Glutamatergic neuron (in vitro differentiated cells): ENCODE measurements around the gene GGCX. TPM values are rescaled to one million over a fixed set of nuclear protein-coding genes. Genes with fewer than 3 reads are reported as not detected.
"Not testable (repeated sequence)": the region's sequence is repeated elsewhere in the genome, so short reads cannot be mapped to it uniquely, and the experiment has no call there.

Experiments
- DNase-seq: peaks from one replicate; pipeline ENCODE4 v3.0.0; 2022
- H3K27ac Mint-ChIP-seq: one replicate; pipeline ENCODE4 v1.8.0; 2020; ENCODE audit warnings: mild to moderate bottlenecking, mixed read lengths, inconsistent platforms; ENCODE audit not compliant: unreplicated experiment
- H3K27me3 Mint-ChIP-seq: one replicate; pipeline ENCODE4 v1.8.0; 2020; ENCODE audit warnings: mild to moderate bottlenecking, moderate library complexity, mixed read lengths, inconsistent platforms; ENCODE audit not compliant: unreplicated experiment
- H3K36me3 Mint-ChIP-seq: one replicate; pipeline ENCODE4 v1.8.0; 2020; ENCODE audit warnings: mild to moderate bottlenecking, mixed read lengths, inconsistent platforms; ENCODE audit not compliant: unreplicated experiment
- H3K4me1 Mint-ChIP-seq: one replicate; pipeline ENCODE4 v1.8.0; 2020; ENCODE audit warnings: mild to moderate bottlenecking, low read depth, mixed read lengths, inconsistent platforms; ENCODE audit not compliant: unreplicated experiment
- H3K4me3 Mint-ChIP-seq: one replicate; pipeline ENCODE4 v1.8.0; 2020; ENCODE audit warnings: mild to moderate bottlenecking, mixed read lengths, inconsistent platforms; ENCODE audit not compliant: unreplicated experiment
- H3K9me3 Mint-ChIP-seq: one replicate; pipeline ENCODE4 v1.8.0; 2020; ENCODE audit warnings: mild to moderate bottlenecking, moderate library complexity, mixed read lengths, inconsistent platforms; ENCODE audit not compliant: unreplicated experiment
- total RNA-seq: library from RNA; stranded (reverse); fragmentation: NEBNext Ultra II Directional; extraction: Animal tissue kit (Norgen Biotek cat#: 25700); gene quantifications from one replicate; pipeline ENCODE4 v1.2.1, GENCODE V29; 2021; ENCODE audit not compliant: unreplicated experiment
- TF ChIP-seq, protein P1 (sequence below): fragments of 200-600 bp; sonication (generic); IDR thresholded peaks from one replicate; pipeline ENCODE4 v1.5.0; 2021; ENCODE audit not compliant: partially characterized antibody, unreplicated experiment

GGCX gene
- total RNA-seq, 1 donor from 2014 or later, result 49.6 TPM

DNA sequence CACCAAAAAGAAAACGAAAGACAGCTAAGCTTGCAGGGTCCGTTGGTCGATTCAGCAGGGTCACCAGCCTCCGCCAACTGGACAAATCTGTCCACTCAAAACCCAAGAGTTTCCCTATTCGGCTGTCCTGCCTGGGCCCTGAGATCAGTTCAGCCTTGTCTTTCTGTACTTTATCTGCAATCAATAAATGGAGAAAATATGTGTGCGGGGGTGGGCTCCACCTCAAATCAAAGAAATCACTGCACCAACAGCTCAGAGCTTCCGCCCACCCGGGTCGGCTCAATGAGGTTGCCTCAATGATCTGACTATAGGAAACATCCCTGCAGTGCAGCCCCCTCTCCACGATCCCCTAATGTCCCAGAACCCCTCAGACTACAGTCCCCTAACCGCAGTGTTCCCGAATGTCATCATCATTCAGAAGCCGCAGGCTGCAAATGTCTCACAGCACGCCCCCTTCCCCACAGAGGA lies 447 bp downstream of the GGCX start:
- peak overlapping the region; percentile 99 for H3K4me3 Mint-ChIP-seq
- peaks cover 9% of the 10 kb centered on the region for H3K4me1 Mint-ChIP-seq
- H3K9me3 Mint-ChIP-seq, result peaks cover 10% of the 10 kb centered on the region
- H3K36me3 Mint-ChIP-seq, result no peaks in the 10 kb centered on the region
- TF ChIP-seq, protein P1, sequence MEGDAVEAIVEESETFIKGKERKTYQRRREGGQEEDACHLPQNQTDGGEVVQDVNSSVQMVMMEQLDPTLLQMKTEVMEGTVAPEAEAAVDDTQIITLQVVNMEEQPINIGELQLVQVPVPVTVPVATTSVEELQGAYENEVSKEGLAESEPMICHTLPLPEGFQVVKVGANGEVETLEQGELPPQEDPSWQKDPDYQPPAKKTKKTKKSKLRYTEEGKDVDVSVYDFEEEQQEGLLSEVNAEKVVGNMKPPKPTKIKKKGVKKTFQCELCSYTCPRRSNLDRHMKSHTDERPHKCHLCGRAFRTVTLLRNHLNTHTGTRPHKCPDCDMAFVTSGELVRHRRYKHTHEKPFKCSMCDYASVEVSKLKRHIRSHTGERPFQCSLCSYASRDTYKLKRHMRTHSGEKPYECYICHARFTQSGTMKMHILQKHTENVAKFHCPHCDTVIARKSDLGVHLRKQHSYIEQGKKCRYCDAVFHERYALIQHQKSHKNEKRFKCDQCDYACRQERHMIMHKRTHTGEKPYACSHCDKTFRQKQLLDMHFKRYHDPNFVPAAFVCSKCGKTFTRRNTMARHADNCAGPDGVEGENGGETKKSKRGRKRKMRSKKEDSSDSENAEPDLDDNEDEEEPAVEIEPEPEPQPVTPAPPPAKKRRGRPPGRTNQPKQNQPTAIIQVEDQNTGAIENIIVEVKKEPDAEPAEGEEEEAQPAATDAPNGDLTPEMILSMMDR, result no peak
- DNase-seq, result no peak
- peaks cover 10% of the 10 kb centered on the region for H3K27me3 Mint-ChIP-seq
- H3K27ac Mint-ChIP-seq, result peak overlapping the region; percentile 99

DNA sequence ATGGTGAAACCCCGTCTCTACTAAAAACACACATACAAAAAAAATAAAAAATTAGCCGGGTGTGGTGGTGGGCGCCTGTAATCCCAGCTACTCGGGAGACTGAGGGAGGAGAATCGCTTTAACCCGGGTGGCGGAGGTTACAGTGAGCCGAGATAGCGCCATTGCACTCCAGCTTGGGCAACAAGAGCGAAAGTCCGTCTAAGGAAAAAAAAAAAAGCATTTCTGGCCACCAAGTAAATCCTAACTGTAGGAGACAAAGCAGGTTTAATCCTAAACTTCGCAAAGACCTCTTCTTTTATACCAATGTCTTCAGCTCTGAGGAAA lies 928 bp downstream of the GGCX start:
- H3K36me3 Mint-ChIP-seq, DNase-seq, H3K4me1 Mint-ChIP-seq: not testable (repeated sequence)
- Mint-ChIP-seq H3K27ac (peak overlapping the region; percentile 99), H3K27me3 (peaks cover 10% of the 10 kb centered on the region), H3K9me3 (peaks cover 10% of the 10 kb centered on the region), H3K4me3 (peak overlapping the region; percentile 99)

DNA sequence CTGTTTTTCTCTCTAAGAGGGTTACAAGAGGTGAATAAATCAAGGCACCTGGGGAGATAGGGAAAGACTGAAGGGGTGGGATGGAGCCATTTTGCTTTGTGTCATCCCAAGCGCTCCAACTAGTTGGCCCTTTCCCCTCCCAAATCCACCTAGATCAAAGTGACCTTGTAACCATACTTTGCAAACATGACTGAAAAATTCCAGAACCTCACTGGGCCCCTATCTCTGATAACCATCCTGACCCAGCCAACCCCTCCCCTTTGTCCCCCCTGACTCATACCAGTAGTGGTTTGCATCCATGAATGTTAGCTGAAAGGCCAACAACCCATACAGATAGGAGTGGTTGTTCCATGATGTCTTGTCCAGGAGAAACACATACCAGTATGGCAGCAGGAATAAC lies 3.1 kb downstream of the GGCX start:
- TF ChIP-seq, protein P1, result no peak
- no peak for DNase-seq
- no peaks in the 10 kb centered on the region for H3K36me3 Mint-ChIP-seq

DNA sequence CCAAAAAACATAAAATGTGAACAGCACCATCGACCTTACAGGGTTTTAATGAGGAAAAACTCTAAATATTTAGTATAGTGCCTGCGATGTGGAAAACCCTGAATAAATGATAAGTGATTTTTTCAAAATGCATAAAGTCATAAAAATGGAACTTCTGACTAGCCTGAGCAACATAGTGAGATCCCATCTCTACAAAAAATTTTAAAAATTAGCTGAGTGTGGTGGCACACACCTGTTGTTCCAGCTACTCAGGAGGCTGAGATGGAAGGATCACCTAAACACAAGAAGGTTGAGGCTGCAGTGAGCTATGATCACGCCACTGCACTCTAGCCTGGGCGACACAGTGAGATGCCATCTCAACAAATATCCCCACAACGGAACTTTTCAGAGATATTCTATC lies 4.2 kb downstream of the GGCX start:
- TF ChIP-seq, protein P1, result no peak
- peaks cover 9% of the 10 kb centered on the region for H3K4me1 Mint-ChIP-seq
- H3K27me3 Mint-ChIP-seq, result peaks cover 10% of the 10 kb centered on the region
- DNase-seq, result no peak
- no peak overlapping the region for H3K27ac Mint-ChIP-seq
- no peaks in the 10 kb centered on the region for H3K36me3 Mint-ChIP-seq
- peaks cover 12% of the 10 kb centered on the region for H3K9me3 Mint-ChIP-seq
- H3K4me3 Mint-ChIP-seq, result no peak overlapping the region

More for the DNA sequence above, 3.1 kb downstream of the GGCX start:
- peaks cover 9% of the 10 kb centered on the region for H3K4me1 Mint-ChIP-seq
- peak overlapping the region; percentile 57 for H3K27ac Mint-ChIP-seq
- peaks cover 10% of the 10 kb centered on the region for H3K27me3 Mint-ChIP-seq
- H3K9me3 Mint-ChIP-seq, result peaks cover 12% of the 10 kb centered on the region
- H3K4me3 Mint-ChIP-seq, result no peak overlapping the region

DNA sequence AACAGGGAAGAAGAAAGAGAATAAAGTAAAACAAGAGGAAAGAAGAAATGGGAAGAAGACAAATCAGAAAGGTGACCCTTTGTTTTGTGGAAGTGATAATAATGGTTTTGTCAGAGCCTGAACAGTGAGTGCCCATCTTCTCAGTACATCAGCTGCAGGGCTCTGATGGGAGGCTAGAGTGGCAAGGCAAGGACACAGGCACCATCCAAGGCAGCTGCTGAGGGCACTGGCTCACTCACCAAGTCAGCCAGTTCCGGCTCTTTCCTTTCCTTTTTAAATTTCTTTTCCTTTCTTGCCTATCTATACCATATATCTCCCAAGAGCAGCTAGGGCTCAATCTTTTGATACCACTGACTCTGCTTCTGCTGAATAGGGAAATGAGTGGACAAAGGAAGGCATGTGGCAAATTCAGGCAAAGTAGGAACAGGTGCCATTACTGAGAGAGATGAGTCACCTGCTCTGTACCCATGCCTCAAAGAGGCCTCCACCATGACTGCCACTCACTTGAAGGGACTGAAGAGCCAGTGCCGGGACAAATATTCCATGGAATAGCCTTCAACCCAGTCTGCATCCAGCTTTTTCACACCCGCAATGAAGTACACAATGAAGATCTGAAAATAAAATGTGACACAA lies 6.2 kb downstream of the GGCX start:
- DNase-seq, result no peak
- Mint-ChIP-seq H3K4me1 (peaks cover 7% of the 10 kb centered on the region), H3K27ac (no peak overlapping the region), H3K9me3 (peaks cover 3% of the 10 kb centered on the region), H3K4me3 (no peak overlapping the region), H3K27me3 (peaks cover 1% of the 10 kb centered on the region), H3K36me3 (no peaks in the 10 kb centered on the region)
- TF ChIP-seq, protein P1, result no peak
